ENCODE measurements around the gene OR2F1.

GRCh38 chr7:144004703-144005102 lies 50.1 kb downstream of the OR2F1 start:
- no peak for TF ChIP-seq PATZ1 (CRISPR knock-in tag; IDR thresholded peaks at IDR 0.05; ENCODE audit: borderline replicate concordance)
- no peak for TF ChIP-seq PPARA (CRISPR knock-in tag; IDR thresholded peaks at IDR 0.05; ENCODE audit: borderline replicate concordance)
- TF ChIP-seq CSDC2 (CRISPR knock-in tag; IDR thresholded peaks at IDR 0.05), result no peak
- TF ChIP-seq CREB5 (CRISPR knock-in tag; IDR thresholded peaks at IDR 0.05; ENCODE audit: low read depth), result no peak
